HepG2 (cell line): Measurements from ENCODE around the gene SPA17.

Experiments used
- ARHGAP35 ChIP-seq: sonication (generic); formaldehyde crosslinking; IDR thresholded peaks from 2 replicates; pipeline ENCODE4 v1.9.0; 2022; ENCODE audit warnings: mild to moderate bottlenecking, inconsistent platforms, moderate library complexity, missing genetic modification reagents, borderline replicate concordance
- CTCF ChIP-seq: sonication (generic); formaldehyde crosslinking; IDR thresholded peaks from 2 replicates; pipeline ENCODE4 v1.5.0; 2020; ENCODE audit warnings: mild to moderate bottlenecking, missing genetic modification reagents, moderate library complexity
- GTF3A ChIP-seq: sonication (generic); formaldehyde crosslinking; conservative IDR thresholded peaks from 2 replicates; pipeline ENCODE4 v1.4.0; 2020; ENCODE audit warnings: mild to moderate bottlenecking, missing genetic modification reagents
- HMGXB4 ChIP-seq, 2 experiments: sonication (generic) in 1 of 2; formaldehyde crosslinking in 1 of 2; IDR thresholded peaks; 2 replicates each; pipeline versions ENCODE4 v1.4.0 to v1.6.1; 2018 to 2020; ENCODE audit warnings: missing genetic modification reagents in 2 of 2, borderline replicate concordance in 1 of 2, low read depth in 1 of 2, mild to moderate bottlenecking in 1 of 2, missing biosample characterization in 1 of 2
- MAX ChIP-seq: IDR thresholded peaks from 2 replicates; pipeline ENCODE4 v1.6.1; 2012; ENCODE audit warnings: inconsistent platforms
- MAZ ChIP-seq, 2 experiments: sonication (generic) in 1 of 2; formaldehyde crosslinking in 1 of 2; IDR thresholded peaks; 2 replicates each; pipeline versions ENCODE4 v1.5.0 to v1.6.1; 2012 to 2020; ENCODE audit warnings: low read depth in 2 of 2, mild to moderate bottlenecking in 2 of 2, borderline replicate concordance in 1 of 2, improper control_type of control experiment in 1 of 2, low read length in 1 of 2, missing genetic modification reagents in 1 of 2, moderate library complexity in 1 of 2
- NFKBIZ ChIP-seq: IDR thresholded peaks from 2 replicates; pipeline ENCODE4 v1.6.1; 2018; ENCODE audit warnings: missing genetic modification reagents, missing compliant biosample characterization
- SIN3A ChIP-seq: IDR thresholded peaks from 2 replicates; pipeline ENCODE4 v1.6.1; 2011; ENCODE audit warnings: low read depth, mild to moderate bottlenecking, control low read depth, low read length, borderline replicate concordance
- SRSF1 ChIP-seq: fragments of 200-400 bp; formaldehyde crosslinking; optimal IDR thresholded peaks from 2 replicates; pipeline ENCODE3; 2017; ENCODE audit warnings: mild to moderate bottlenecking, low read depth, low read length, moderate library complexity
- TAF1 ChIP-seq: sonication (generic); formaldehyde crosslinking; IDR thresholded peaks from 2 replicates; pipeline ENCODE4 v1.4.0; 2020; ENCODE audit warnings: missing genetic modification reagents
- ZBTB1 ChIP-seq: sonication (generic); formaldehyde crosslinking; IDR thresholded peaks from 2 replicates; pipeline ENCODE4 v1.4.0; 2020; ENCODE audit warnings: missing genetic modification reagents, borderline replicate concordance
- ZNF282 ChIP-seq: fragments of 450-650 bp; IDR thresholded peaks from 2 replicates; pipeline ENCODE4 v1.6.1; 2018; ENCODE audit not compliant: partially characterized antibody
- ZNF577 ChIP-seq: sonication (generic); formaldehyde crosslinking; IDR thresholded peaks from 2 replicates; pipeline ENCODE4 v1.4.0; 2020; ENCODE audit warnings: mild to moderate bottlenecking, low read depth, missing genetic modification reagents, borderline replicate concordance
- ZNF607 ChIP-seq: sonication (generic); formaldehyde crosslinking; IDR thresholded peaks from 2 replicates; pipeline ENCODE4 v1.5.1; 2020; ENCODE audit warnings: missing genetic modification reagents, mild to moderate bottlenecking, borderline replicate concordance

- TF ChIP-seq TAF1 (no peak), MAX (no peak), ZNF577 (CRISPR knock-in tag) (no peak), ARHGAP35 (CRISPR knock-in tag) (no peak), ZBTB1 (CRISPR knock-in tag) (no peak), SRSF1 (no peak), NFKBIZ (CRISPR knock-in tag) (no peak), HMGXB4 (CRISPR knock-in tag; IDR thresholded peaks at IDR 0.05; ENCODE audit: borderline replicate concordance in 1 of 2, low read depth in 1 of 2) (no peak), MAZ (IDR thresholded peaks at IDR 0.05; ENCODE audit: borderline replicate concordance, low read depth, low read length) (no peak), MAZ (CRISPR knock-in tag; IDR thresholded peaks at IDR 0.05; ENCODE audit: low read depth) (no peak), CTCF (no peak), ZNF607 (CRISPR knock-in tag) (no peak), SIN3A (no peak), ZNF282 (no peak), GTF3A (CRISPR knock-in tag) (no peak)
These were observed 48.1 kb upstream of the SPA17 start for GRCh38 chr11:124625504-124626168.
